ENCODE measurements around the gene RFX1.
A peak's percentile ranks its signal among the peaks of the same experiment; 100 is the strongest.
"Not testable (repeated sequence)": the region's sequence is repeated elsewhere in the genome, so short reads cannot be mapped to it uniquely, and the experiment has no call there.

Gene RFX1

DNA sequence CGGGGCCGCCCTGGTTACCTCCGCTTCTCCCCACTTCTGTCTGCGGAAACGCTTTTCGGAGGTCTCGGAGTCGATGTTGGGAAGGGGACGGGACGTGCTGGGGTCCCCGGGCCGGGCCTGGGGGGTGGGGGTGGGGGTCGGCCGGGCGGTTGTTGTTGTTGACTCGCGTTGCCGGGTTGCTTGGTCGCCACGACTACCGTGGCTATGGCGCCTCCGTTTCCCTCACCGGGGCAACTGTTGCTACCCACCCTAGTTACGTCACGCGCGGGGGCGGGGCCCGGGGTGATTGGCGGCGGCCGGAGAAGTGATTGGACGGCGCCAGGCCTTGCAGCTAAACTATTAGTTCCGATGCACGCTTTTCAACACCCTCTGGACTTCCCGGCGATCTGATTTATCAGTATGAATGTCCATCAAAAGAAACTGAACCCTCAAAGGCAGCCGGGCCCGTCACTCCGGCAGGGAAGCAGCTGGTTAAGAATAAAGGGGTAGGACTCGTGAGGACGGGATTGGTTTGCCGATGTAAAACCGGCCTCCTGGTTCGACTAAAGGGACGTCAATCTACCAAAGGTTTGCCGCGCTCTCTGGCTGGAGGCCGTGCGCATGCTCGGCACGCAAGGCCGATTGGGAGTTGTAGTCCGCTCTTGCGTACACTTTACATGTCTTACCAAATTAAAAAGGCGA, at the start of gene RFX1:
RFX1 (minus strand) TSS at position 236 of the 681 bp plus-strand sequence. CDS start 12,477 bp downstream, outside the sequence.
- DNase-seq: peak; percentile 100

DNA sequence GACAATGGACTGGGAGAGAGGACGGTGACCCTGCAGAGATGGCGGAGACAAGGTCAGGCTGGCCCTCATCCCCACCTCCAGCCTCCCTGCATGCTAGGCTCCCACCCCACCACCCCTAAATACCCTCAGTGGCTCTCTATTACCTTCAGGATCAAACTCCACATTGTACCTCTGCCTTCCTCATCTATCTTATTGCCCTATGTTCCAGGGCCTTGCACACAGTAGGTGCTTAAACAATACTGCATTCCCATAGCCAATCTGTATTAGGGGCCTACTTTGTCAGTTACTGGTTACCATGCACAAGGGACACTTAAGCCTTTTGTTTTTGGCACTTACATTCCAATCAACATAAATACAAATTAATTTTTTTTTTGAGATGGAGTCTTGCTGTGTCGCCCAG, 49.3 kb upstream of the RFX1 start:
- no peak for DNase-seq

DNA sequence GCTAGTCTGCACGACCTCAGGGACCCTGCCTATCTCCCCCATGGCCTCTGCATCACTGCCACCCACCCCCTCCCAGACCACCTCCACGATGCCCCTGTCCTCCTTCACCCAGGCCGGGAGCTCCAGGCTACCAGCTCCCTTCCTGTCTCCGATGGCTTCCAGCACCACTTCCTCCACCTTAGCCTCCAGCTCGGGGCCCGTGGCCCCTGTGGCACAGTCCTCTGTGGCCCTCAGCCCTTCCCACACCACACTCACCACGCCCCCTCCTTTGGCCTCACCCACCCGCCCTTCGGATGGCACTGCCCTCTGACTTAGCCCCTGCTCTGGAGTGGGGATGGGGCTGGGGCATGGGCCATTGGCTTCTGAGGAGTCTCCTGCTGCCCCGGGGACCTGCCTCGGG, 48.6 kb upstream of the RFX1 start:
- no peak for DNase-seq

DNA sequence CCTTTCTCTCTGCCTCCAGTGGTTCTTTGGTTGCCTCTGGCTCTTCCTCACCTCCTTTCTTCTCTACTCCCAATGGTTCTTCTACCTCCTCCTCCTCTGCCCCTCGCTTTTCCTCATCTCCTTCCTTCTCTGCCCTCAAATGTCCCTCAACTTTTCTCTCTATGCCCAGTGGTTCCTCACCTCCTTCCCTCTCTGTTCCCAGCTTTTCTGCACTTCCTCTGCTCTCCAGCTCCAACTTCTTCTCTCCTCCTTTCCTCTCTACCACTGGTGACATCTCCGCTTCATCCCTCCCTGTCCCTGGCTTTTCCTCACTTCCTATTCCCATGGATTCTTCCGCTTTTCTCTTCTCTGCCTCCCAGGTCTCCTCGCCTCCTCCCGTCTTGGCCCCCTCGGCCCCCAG, 48.0 kb upstream of the RFX1 start:
- no peak for DNase-seq

DNA sequence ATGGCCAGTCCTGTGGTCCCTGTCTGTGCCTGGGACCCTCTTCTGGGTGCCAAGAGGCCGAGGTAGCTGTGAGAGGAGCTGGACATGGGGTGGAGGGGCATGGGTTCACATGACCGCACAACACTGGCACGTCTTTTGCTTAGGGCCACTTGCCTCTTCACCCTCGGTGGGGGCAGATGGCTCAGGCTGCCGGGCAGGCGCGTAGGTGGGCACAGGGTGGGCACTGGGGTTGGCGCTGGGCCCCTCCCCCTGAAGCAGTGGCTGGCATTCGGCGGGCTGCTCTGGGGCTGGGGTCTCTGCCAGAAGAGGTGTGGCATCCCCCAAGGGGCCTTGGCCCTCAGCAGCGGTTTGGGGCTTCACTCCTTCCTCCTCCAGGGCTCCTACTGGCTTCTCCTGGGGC, 47.4 kb upstream of the RFX1 start:
- no peak for DNase-seq

DNA sequence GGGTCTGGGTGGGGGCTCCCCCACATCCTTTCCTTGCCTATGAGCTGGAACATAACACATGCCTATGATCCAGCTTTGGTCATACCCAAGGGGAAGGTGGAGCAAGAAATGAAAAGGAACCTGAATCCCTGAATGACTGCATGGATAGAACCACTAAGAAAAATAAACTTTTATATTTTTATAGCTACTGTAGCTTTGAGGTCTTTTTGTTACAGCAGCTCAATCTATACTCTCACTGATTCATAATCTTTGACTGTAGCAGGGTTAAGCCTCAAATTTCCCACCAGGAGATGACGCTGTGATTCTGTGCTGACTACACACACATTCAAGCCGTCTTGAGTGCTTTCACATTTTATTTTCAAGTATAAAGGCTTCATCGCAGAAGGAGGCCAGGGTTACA, 46.9 kb upstream of the RFX1 start:
- DNase-seq: no peak

DNA sequence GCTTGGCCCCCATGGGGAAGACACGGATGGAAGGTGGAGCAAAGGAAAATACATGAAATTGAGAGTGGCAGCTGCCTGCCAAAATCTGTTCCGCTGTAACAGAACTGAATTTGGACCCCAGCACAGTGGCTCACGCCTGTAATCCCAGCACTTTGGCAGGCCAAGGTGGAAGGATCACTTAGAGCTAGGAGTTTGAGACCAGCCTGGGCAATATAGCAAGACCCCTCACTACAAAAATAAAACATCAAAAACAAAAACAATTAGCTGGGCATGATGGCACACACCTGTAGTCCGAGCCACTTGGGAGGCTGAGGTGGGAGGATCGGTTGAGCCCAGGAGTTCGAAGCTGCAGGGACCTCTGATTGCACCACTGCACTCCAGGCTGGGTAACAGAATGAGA, 46.4 kb upstream of the RFX1 start:
- no peak for DNase-seq

DNA sequence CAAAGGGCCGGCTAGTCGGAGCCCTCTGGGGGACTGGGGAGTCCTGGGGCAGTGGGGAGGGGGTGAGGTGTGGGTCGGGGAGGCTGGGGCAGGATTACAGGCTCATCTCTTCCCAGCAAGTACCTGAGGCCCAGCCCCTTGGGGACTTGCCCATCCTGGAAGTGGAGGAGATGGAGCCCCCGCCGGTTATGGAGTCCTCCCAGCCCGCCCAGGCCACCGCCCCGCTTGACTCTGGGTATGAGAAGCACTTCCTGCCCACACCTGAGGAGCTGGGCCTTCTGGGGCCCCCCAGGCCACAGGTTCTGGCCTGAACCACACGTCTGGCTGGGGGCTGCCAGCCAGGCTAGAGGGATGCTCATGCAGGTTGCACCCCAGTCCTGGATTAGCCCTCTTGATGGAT, 45.9 kb upstream of the RFX1 start:
- no peak for DNase-seq

DNA sequence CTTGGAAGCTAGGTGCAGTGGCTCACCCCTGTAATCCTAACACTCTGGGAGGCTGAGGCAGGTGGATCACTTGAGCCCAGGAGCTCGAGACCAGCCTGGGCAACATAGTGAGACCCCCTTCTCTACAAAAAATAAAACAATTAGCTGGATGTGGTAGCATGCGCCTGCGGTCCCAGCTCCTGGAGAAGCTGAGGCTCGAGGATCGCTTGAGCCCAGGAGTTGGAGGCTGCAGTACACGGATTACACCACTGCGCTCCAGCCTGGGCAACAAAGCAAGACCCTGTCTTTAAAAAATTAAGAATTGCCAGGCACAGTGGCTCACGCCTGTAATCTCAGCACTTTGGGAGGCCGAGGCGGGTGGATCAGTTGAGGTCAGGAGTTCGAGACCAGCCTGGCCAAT, 44.8 kb upstream of the RFX1 start:
- not testable (repeated sequence) for DNase-seq

DNA sequence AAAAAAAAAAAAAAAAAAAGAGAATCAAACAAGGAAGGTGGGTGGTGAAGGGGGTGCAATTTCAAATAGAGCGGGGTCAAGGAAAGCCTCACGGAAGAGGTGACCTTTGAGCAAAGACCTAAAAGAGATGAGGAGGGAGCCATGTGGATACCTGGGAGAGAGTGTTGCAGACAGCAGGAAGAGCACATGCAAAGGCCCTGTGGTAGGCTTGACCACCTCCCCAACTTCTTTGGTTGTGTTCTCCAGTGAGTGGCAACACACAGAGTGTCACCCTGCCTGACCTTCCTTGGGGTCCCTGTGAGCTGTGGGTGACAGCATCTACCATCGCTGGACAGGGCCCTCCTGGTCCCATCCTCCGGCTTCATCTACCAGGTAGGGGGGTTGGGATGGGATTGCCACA, 44.4 kb upstream of the RFX1 start:
- DNase-seq: no peak

DNA sequence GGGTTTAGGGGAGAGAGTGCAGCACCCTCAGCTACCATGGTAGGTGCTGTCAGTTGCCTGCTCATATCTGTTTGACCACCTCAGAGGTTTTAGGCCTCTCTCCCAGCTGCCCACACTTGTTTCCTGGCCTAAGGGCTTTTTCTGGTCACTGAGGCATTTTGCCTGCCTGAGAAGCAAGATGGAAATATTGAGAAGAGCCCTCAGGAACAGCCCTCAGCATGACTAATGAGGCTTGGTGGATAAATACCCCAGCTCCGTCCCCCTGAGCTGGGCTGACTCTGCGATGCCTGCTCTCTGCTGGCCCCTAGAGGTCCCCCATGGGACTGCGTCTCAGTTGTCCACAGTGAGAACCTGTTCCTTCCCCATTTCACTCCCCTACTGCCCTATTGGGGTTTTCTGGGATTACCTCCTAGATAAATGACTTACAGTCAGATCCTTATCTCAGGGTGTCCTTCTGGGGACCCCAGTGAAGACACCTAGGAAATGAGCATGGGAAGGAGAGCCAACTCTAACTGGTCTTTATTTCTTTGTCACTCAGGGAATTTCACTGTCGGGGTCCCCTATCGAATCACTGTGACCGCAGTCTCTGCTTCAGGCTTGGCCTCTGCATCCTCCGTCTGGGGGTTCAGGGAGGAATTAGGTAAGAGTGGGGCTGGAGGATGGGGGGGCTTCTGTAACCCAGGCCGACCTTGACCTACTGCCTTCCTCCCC, 42.5 kb upstream of the RFX1 start:
- peak; percentile 44 for DNase-seq

DNA sequence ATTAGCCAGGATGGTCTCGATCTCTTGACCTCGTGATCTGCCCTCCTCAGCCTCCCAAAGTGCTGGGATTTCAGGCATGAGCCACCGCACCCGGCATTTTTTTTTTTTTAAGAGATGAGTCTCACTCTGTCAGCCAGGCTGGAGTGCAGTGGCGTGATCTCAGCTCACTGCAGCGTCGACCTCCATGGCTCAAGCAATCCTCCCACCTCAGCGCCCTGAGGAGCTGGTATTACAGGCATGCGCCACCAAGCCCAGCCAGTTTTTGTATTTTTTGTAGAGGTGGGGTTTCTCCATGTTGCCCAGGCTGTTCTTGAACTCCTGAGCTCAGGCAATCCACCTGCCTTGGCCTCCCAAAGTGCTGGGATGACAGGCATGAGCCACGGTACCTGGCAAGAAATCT, 41.7 kb upstream of the RFX1 start:
- not testable (repeated sequence) for DNase-seq

DNA sequence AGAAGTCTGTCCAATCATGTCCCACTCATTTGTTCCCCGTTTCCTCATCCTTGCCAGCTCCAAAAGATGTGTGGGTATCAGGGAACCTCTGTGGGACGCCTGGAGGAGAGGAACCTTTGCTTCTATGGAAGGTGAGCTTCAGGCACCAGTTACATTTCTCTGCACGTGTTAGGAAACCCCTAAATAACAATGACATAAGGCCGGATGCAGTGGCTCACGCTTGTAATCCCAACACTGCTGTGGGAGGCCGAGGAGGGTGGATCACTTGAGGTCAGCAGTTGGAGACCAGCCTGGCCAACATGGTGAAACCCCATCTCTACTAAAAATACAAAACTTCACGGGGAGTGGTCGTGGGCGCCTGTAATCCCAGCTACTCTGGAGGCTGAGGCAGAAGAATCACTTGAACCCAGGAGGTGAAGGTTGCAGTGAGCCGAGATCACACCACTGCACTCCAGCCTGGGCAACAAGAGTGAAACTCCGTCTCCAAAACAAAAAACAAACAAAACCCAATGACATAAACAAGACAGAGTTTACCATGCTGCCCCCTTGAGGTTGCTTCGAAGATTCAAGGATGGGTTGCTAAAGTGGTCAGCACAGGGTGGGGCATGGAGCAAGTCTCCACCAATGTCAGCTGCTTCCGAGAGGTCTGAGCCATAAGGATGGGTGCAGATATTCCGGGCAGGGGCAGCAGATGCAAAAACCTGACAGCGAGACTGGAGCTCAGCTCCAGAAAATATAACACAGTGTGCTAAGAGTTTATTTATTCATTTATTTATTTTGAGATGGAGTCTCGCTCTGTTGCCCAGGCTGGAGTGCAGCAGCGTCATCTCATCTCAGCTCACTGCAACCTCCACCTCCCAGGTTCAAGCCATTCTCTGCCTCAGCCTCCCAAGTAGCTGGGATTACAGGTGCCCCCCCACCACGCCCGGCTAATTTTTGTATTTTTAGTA, 36.8 kb upstream of the RFX1 start:
- DNase-seq: peak; percentile 52

DNA sequence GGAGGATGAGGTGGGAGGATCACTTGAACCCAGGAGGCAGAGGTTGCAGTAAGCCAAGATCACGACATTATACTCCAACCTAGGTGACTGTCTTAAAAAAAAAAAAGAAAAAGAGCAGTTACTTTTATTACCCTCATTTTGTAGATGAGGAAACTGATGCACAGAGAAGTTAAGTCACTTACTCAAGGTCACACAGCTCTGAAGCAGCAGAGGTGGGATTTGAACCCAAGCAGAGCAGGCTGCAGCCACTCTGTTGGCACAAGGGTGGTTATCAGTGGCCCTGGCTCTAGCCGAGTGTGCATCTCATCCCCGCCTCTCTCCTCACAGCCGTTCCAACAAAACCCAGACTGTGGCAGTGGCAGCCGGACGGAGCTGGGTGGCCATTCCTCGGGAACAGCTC, 33.1 kb upstream of the RFX1 start:
- DNase-seq: no peak

DNA sequence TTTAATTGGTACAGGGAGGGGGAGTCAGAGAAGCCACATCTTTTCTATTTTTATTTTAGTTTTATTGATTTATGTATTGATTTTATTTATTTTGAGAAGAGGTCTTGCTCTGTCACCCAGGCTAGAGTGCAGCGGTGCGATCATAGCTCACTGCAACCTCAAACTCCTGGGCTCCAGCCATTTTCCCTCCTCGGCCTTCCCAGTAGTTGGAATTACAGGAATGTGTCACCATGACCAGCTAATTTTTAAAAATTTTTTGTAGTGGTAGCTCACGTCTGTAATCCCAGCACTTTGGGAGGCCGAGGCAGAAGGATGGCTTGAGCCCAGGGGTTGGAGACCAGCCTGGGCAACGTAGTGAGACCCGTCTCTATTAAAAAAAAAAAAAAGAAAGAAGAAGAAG, 29.6 kb upstream of the RFX1 start:
- peak; percentile 61 for DNase-seq

DNA sequence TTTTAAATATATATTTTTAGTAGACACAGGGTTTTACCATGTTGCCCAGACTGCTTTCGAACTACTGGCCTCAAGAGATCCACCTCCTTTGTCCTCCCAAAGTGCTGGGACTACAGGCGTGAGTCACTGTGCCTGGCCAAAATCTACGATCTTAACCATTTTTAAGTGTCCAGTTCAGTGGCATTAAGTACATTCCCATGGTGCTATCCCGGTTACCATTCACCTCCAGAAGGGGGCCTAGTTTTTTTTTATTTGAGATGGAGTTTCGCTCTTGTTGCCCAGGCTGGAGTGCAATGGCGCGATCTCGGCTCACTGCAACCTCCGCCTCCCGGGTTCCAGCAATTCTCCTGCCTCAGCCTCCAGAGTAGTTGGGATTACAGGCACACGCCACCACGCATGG, 29.0 kb upstream of the RFX1 start:
- DNase-seq: peak; percentile 25

DNA sequence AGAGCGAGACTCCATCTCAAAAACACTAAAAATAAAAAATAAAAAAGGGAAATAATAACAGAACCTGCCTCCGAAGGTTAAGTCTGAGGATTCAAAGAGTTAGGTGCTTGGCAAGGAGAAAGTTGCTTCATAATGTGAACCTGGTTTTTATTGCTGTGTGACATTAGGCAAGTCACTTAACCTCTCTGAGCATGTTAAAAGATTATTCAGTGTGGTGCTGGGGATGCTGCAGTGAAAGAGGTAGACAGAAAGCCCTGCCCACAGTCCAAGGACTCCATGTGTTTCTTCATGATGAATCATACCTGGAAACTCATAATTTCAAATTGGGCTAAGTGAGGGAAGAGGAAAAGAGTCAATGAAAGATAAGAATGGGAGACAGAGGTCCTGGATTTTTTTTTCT, 27.8 kb upstream of the RFX1 start:
- DNase-seq: no peak

DNA sequence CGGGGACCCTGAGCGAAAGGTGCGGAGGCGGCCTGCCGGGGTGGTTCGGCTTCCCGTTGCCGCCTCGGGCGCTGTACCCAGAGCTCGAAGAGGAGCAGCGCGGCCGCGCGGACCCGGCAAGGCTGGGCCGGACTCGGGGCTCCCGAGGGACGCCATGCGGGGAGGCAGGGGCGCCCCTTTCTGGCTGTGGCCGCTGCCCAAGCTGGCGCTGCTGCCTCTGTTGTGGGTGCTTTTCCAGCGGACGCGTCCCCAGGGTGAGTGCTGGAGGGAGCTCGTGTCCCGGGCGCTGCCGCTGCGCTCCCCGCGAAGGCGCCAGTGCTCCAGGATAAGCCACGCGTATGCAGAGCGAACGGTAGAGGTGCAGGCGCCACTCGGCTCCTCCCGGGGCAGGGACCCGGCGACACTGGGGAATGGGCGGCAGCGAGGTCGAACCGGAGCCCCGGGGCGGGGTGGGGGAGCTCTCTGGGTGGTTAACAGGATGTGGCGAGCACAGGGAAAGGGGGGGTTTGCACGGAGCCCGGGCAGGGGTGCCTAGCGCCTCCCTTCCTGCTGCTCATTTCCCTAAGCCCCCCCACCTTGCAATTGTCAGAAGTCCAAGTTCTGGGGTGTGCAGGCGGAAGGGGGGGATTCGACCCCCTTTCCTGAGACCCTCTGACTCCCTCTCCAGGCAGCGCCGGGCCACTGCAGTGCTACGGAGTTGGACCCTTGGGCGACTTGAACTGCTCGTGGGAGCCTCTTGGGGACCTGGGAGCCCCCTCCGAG, 25.8 kb upstream of the RFX1 start, which contains the start of gene IL27RA:
IL27RA (plus strand) TSS at position 44 of the 762 bp plus-strand sequence; CDS start at position 155, 111 bp downstream.
- DNase-seq: peak; percentile 63

DNA sequence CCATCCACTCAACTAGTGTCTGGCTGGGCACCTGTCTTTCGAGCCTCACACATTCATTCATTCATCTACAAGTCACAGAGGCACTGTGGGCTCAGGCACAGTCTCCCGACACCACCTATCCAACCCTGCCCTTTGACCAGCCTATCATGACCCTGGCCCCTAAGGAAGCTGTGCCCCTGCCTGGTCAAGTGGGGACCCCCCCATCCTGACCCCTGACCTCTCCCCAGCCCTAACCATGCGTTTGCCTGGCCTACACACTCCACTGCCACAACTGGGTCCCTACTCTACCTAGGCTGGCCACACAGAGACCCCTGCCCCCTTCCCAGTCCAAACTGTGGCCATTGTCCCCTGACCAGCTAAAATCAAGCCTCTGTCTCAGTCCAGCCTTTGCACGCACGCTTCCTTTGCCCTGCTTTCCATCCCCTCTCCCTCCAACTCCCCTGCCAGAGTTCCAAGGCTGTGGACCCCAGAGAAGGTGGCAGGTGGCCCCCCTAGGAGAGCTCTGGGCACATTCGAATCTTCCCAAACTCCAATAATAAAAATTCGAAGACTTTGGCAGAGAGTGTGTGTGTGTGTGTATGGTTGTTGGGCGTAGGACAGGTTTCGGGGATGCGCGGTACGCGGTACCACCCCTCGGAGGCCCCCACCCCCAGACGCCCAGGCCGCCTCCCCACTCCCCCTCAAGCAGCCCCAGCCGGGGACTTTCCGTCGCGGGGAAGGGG, 25.0 kb upstream of the RFX1 start:
- DNase-seq: no peak

DNA sequence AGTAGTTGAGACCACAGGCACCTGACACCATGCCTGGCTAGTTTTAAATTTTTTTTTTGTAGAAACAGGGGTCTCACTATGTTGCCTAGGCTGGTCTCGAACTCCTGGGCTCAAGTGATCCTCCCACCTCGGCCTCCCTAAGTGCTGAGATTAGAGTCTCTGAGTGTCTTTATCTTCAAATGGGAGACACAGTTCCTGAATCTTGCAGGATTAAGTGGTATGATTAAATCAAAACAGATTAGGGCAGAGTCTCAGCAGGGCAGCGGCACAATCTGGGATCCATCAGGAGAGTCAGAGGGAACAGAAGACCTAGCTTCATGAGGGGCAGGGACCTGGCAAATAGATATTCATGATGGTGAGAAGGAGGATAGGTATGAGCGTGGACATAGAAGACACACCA, 22.8 kb upstream of the RFX1 start:
- no peak for DNase-seq

DNA sequence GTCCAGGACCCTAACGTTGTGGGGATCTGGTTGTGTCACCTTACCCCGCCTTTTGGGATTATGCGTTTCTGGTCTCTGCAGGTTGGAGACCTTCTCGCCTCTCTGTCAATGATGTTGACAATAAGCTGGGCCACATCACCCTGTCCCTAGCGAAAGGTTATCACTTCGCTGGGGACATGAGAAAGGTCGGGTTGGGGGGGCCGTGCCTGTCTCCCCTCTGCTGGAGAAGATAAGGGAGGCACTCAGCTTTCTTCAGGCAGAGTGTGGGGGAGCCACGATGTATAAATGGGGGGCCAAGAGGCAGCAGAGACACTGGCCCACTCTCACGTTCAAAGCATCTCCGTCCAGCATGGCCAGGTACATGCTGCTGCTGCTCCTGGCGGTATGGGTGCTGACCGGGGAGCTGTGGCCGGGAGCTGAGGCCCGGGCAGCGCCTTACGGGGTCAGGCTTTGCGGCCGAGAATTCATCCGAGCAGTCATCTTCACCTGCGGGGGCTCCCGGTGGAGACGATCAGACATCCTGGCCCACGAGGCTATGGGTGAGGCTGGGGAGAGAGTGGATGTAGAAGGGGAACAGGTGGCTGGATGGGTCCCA, 21.8 kb upstream of the RFX1 start, which contains the start of gene RLN3:
RLN3 (plus strand) TSS at position 293 of the 595 bp plus-strand sequence; CDS start at position 350, 57 bp downstream.
- DNase-seq: no peak
